Stimulated activated CD4-positive, alpha-beta T cell treated with anti-CD3 and anti-CD28 coated beads, Interleukin-12 subunit alpha, Interleukin-12 subunit beta, amount 100 ng/mL, for 48 hours (primary cell): Measurements from ENCODE around the gene NELFB.
A peak's percentile ranks its signal among the peaks of the same experiment; 100 is the strongest.

Source experiments
- DNase-seq, 3 donors: peaks; one replicate each; pipeline ENCODE4 v3.0.0-alpha.2; 2020; ENCODE audit warnings: low read depth in 2 of 3, low spot score in 1 of 3

NELFB gene

GRCh38 chr9:137280474-137281344 is 25.6 kb downstream of the NELFB start:
- no peak for DNase-seq

GRCh38 chr9:137281345-137282116 is 26.4 kb downstream of the NELFB start:
- DNase-seq = no peak

- DNase-seq = no peak
Observed at GRCh38 chr9:137286975-137287383, 31.9 kb downstream of the NELFB start.

GRCh38 chr9:137293094-137293481 is 38.0 kb downstream of the NELFB start:
- DNase-seq = no peak

GRCh38 chr9:137293482-137294090 is 38.5 kb downstream of the NELFB start:
- DNase-seq = no peak

GRCh38 chr9:137294091-137294680 is 39.1 kb downstream of the NELFB start:
- DNase-seq = no peak

GRCh38 chr9:137294681-137295237 is 39.6 kb downstream of the NELFB start:
- DNase-seq = no peak

GRCh38 chr9:137295238-137295811 is 40.2 kb downstream of the NELFB start:
- no peak for DNase-seq

GRCh38 chr9:137295849-137296669 is 40.9 kb downstream of the NELFB start:
- no peak for DNase-seq

GRCh38 chr9:137296670-137297664 is 41.8 kb downstream of the NELFB start:
- no peak for DNase-seq

- DNase-seq = no peak
Observed at GRCh38 chr9:137297966-137298365, 42.8 kb downstream of the NELFB start.

- DNase-seq = no peak
Observed at GRCh38 chr9:137298401-137299202, 43.5 kb downstream of the NELFB start.

GRCh38 chr9:137299203-137299565 is 44.1 kb downstream of the NELFB start:
- DNase-seq = no peak

GRCh38 chr9:137299938-137300337 is 44.8 kb downstream of the NELFB start:
- no peak for DNase-seq

- no peak for DNase-seq
Observed at GRCh38 chr9:137300567-137301080, 45.5 kb downstream of the NELFB start.

- DNase-seq = no peak
Observed at GRCh38 chr9:137301081-137301947, 46.2 kb downstream of the NELFB start.

GRCh38 chr9:137302118-137302448 is 47.0 kb downstream of the NELFB start, which contains the start of gene NRARP:
NRARP (minus strand) TSS chr9:137302271; CDS start chr9:137301928, 343 bp downstream.
- peak; percentile 79 to 89 (median 86) for DNase-seq
